DMS 273 treated with DMSO at 0.1 percent for 48 hours (cell line): Measurements from ENCODE around the gene CCL3.
"Not testable (repeated sequence)": the region's sequence is repeated elsewhere in the genome, so short reads cannot be mapped to it uniquely, and the experiment has no call there.

ENCODE experiments used
- DNase-seq: peaks from one replicate; lab custom pipeline; 2025; lab: John Stamatoyannopoulos, UW

The CCL3 gene

DNA sequence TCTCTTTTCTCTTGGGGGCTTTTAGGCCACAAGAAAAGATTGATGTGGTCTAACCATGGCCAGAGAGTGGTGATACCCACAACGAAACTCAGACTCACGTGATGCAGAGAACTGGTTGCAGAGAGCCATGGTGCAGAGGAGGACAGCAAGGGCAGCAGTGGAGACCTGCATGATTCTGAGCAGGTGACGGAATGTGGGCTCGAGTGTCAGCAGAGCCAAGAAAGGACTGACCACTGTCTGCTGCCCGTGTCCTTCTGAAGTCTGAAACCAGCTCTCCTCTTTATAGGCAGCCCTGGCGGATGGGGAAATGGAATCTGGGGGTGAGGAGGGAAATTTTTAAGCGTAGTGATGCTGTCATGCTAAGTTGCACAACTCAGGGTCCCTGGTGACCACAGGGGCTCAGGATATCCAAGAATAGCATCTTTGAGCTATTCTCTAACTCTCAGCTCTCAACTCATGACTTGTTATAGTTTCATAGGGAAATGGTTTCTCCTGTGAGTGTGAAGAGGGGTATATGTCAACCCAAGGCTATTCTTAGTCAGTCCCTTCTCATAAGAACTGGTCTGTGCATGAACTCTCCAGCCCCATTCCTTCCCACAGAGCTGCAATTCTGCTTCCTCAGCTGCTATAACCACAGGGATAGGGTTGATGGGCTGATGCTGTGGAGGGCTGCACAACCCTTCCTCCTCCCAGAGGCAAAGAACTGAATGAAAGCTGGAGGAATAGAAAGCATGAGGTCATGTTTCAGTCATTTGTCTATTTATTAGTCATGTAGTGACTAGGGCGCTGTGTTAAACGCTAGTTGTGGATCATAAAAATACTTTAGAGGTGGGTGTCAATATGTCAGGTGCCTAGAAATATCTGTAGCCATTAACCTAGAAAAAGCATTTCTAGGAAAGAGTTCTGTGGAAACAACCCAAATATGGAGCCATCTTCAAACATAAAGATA lies at the start of gene CCL3:
Gene CCL3 (minus strand): TSS at position 256 of the 949 bp plus-strand sequence. CDS start 85 bp downstream, at position 171.
- DNase-seq: no peak

DNA sequence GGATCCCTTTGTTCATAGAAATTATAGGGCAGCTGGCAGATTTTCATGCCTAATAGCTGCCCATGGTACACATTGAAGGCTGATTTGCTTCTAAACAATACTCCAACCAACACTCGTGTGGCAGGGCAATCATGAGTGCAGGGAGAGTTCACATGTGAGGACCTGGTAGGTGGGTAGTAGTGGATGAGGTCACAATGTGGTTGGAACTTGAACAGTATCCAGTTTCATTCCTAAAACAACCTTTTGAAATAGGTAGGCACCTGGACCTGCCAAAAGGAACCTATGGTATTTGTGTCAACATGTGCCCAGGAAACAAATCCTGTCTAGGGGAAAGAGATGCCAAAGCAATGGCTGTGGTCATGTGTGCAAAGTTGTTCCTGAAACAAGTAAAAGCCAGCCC lies 46.5 kb upstream of the CCL3 start:
- DNase-seq: no peak

DNA sequence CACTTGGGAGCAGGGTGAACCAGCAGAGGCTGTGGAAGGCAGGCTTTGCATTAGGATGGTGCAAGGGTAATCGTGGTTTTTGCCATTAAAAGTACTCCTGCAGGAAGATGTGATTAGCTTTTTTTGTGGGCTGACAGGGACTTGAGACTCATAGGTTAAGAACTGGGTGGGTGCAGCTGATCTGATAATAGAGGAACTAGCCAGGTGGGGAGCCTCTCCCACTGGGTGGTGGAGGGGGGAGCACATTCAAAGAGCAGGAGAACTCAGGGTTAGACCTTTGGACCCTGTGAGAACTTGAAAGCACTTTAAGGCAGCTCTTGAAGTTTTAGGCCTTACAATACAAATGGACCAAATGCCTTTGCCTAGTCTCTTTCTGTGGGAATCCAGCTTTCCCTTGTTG lies 46.1 kb upstream of the CCL3 start:
- no peak for DNase-seq

DNA sequence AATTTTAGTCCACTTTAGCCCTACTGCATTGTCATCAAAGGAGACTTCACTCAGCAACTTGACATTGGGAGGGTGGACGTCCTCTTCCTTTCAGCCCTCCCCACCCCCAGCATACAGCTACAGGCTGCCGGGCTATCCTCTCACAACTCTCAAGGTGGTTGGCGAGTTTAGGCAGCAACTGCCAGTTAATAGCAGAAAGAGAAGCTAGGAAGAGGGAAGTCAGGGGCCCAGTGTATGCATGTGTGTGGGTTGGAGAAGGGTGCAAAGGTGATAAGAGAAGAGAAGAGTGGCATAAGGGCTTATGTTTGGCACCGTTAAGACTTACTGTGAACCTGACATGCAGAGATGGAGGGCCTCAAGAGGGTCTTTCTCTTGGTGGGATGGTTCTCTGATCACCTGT lies 45.5 kb upstream of the CCL3 start:
- no peak for DNase-seq

DNA sequence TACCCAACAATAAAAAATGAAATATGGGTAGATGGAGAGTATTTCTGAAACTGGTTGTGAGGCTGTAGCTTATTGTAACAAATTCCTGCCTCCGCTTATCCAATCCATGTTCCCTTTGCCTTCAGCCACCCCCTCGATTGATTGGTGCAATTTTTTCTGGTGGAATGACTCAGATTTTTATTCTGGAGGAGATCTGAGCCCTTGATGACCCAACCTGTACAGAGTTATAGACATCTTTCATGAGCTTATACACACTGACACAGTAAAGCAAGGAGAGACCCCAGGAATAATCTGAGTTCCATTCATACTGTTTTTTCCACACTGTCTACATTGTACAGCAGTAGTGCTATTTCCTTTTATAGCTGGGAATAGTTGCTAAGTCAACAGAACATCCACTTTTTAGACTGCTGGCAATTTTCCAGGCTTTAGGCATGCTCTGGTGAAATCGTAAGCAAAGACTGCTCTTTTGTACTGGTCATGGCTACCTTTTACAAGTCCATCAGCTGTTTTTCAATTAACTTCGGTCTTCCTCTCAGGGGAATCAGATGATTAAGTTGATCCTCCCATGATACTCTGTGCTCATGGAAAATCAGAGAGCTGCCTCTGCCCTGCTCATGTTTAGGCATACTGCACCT lies 43.8 kb upstream of the CCL3 start:
- DNase-seq: no peak

DNA sequence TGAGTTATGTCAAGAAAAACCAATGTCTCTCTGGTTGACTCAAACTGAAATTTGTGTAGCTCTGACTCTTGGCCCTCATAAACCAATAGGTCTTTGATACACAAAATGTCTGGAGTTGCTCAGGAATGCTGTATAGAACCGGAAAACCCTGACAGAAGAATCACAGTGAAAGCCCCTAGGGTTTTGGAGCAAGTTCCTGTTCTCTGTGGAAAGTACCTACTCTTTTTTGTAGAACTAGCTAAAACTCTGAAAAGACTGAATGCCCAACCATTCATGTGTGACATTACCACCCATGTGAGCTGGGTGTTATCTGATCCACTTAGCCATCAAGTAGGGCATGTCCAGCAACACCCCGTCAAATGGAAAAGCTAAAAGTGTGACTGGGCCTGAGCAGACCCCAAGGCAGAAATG lies 42.5 kb upstream of the CCL3 start:
- DNase-seq: no peak

DNA sequence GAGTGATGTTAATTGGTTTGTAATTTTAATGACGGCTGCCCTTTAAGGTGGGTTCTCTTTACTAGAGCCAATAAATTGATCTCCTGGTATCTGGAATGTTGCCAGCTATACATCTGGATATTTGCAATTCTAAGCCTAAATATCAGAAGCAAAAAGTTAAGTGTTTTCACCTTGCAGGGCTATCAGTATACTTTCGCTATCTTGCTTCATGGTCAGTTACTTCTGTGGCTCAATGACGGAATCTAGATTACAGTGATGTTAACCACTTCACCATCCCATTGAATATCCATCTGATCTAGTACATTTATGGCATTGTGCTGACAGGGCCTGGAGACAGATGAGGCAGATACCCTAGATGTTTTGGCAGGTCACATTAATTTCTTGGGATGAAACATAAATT lies 42.0 kb upstream of the CCL3 start:
- no peak for DNase-seq

DNA sequence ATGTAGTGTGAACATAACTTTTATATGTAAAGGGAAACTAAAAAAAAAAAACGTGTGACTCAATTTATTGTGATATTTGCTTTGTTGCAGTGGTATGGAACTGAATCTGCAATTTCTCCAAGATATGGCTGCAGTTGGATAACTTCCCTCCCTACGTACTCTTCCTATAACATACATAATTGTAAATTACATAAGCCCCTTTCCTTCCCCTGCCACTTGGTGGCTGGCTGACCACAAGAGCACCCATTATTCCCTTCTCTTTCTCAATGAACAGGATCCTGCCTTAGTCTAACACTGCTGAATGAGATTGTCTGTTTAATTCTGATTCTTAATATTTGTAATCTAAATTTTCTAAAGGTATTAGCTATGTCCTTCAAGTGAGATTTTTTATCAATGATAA lies 41.5 kb upstream of the CCL3 start:
- no peak for DNase-seq

DNA sequence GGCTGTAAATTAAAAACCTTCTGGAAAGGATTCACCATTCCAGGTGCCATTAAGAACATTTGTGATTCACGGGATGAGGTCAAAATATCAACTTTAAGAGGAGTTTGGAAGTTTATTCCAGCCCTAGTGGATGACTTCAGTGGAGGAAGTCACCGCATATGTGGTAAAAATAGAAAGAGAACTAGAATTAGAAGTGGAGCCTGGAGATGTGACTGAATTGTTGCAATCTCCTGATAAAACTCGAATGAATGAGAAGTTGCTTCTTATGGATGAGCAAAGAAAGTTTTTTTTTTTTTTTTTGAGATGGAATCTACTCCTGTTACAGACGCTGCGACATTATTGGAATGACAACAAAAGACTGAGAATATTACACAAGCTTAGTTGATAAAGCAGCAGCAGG lies 40.4 kb upstream of the CCL3 start:
- DNase-seq: no peak

DNA sequence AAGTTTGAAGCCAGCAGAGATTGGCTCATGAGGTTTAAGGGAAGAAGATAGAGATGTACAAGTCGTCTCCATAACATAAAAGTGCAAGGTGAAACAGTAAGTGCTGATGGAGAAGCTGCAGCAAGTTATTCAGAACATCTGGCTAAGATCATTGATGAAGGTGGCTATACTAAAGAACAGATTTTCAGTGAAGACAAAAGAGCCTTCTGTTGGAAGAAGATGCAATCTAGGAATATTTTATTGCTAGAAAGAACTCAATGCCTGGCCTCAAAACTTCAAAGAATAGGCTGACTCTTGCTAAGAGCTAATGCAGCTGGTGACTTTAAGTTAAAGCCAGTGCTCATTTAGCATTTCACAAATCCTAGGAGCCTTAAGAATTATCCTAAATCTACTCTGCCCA lies 39.7 kb upstream of the CCL3 start:
- no peak for DNase-seq

DNA sequence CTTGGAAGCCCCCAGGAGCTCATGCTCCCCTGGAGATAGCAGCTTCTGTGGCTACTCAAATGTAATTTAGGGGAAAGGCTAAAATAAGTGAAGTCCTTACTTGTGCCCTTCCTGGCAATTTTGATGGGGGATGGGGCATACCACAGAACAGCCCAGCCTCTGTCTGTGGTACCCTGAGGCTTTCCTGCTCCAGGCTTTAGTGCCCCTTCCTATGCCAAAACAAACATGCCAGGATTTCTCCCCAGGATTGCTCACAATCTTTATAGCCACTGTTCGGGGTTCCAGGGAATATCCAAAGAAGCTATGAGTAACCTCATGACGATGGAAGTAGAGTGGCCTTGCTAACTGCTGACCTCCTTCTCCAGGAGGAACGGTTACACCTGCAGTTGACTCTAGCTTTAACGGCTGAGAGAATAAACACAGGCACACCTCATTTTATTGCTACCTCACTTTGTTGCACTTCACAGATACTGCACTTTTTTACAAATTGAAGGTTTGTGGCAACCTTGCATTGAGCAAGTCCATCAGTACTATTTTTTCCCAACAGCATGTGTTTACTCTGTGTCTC lies 38.6 kb upstream of the CCL3 start:
- DNase-seq: no peak

DNA sequence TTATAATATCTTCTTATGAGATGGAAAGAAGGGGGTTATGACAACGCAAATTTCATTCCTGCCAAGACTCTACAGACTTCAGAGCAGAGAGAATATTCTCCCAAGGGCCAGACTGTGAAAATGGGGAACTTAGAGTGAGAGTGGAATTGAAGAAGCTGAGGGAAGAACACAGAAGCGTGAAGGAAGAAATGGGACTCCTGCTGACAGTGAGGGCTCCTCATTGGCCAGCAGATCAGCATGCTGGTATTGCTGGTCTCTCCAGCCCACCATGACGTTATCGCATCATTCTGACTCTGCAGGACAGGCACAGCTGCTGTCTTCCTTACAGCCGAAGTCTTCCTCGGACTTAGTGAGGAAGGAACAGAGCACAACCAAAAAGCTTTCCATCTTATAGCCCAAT lies 38.0 kb upstream of the CCL3 start:
- no peak for DNase-seq

DNA sequence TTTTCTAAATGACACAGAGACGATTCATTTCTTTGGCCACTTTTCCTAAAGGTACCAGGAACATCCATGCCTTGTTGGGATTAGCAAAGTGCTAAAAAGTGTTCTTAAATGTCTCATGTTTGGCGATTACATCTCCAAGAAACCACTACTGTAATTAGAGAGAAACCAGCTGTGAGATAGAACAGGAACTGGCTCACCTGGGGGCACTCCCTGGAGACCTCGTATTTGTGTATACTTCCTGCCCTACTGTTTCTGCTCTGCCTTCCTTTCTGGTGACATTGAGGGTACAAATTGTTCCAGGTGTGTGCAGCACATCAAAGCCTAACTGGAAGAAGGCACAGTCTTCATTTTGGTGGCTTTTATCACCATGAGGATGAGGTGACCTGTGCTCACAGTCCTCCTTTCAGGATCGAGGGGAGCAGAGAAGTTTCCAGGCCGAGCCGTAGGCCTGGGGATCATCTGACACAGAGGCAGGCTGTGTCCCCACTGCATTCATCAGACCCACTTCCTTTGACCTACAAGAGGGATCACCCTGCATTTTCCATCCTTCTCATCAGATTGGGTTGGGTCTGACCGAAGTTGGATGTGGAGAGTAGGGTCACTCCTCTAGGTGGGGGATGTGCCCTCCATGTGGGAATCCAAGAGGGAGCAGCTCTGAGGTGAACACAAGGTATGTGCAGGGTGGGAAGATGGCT lies 37.4 kb upstream of the CCL3 start:
- no peak for DNase-seq

DNA sequence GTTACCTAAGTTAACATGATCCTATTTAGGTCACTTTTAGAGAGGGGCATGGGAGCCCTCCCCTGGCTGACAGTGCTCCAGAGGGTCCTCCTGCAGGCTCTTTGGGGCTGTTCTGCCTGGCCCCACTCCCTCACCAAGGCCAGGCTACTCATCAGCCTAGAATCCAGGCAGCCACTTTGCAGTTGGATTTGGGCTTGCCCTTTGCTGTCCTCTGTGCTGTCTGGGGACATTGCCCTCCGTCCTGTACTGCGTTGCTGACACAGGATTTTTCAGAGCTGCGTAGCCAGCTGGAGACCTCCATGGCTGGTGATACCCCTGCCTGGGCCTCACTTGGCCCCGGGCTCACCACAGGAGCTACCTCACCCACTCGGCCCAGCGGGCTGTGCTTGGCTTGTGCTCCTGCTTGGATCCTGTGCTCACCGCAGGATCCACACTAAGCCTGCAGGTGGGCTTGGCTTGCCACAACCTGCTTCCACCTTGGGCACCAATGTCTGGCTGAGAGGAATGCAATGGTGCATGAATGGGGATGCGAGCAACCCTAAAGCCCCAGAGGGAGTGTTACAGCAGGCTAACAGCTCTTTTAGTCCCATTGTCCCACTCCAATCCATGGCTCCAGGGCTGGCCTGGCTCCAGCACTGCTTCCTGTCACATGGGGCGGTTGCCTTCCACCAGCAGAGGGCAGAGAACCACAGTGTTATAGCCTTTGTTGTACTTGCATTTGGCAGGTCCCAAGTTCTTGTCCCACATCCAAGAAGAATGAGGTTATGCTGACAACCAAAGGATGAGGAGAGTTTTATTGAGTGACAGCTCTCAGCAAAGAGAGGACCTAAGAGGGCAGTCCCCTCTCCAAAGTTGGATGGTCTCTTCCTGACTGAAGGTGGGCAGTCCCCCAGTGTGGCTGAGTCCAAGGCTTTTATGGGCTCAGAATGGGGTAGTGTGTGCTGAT lies 35.2 kb upstream of the CCL3 start:
- no peak for DNase-seq

DNA sequence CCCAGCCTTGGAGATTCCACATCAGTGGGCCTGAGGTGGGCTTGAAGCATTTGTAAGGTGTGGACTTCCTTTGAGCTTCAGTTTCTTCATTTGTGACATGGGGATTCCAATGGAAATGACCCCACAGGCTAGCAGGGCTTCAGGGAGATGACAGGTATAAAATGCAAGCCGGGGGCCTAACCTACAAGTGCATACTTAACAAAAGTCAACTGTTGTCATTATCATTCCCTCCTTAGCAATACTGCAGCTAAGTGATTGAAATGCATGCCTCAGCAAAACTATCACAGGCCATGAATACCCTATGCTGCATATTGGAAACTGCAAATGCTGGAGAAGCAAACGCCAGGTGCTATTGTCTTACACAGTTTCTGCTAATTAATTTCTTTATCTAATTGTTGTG lies 33.5 kb upstream of the CCL3 start:
- DNase-seq: no peak

DNA sequence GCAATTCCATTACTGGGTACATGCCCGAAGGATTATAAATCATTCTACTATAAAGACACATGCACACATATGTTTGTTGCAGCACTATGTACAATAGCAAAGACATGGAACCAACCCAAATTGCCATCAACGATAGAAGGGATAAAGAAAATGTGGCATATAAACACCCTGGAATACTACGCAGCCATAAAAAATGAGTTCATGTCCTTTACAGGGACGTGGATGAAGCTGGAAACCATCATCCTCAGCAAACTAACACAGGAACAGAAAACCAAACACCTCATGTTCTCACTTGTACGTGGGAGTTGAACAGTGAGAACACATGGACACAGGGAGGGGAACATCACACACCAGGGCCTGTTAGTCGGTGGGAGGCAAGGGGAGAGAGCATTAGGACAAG lies 31.2 kb upstream of the CCL3 start:
- not testable (repeated sequence) for DNase-seq

DNA sequence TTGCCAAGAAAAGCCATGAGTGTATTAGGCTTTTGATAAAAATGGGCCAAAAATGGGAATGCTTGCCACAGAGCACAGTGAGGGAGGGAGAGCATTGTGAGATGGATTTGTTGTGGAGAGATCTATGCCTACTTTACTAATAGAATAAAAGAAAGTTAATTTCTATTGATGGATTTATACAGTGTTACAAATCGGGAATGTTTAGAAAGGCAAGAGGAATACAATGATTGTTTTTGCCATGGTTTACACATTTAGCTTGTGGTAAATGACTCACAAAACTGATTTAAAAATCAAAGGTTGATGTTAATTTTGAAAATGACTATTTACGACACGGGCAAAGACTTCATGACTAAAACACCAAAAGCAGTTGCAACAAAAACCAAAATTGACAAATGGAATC lies 30.3 kb upstream of the CCL3 start:
- DNase-seq: no peak

DNA sequence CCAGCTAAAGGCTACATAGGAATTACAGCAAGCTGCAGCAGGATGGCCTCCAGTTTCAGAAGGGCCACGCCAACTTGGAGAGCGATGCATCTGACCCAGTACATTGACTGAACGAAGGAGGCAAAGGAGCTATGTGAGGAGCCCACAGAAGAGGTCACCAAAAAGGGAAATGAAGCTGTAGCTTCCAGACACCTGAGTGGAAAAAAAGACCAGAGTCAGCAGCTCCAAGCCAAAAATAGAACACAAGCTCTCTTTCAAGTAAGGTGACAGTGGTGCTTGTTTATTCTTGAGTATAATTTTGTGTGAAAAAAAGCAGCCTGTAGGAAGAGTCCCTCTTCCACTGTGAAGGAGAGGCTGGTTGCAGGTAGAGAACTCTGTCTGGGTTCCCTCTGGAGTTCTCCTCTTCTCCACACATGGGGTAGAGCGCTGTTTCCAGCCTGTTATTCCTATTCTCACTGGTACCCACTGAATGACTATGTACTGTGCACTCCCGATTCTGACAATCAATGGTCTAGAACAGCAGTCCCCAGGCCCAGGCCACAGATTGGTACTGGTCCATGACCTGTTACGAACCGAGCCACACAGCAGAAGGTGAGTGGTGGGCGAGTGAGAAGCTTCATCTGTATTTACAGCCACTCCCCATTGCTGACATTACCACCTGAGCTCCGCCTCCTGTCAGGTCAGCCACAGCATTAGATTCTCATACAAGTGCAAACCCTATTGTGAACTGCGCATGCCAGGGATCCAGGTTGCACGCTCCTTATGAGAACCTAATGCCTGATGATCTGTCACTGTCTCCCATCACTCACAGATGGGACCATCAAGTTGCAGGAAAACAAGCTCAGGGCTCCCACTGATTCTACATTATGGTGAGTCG lies 28.8 kb upstream of the CCL3 start:
- no peak for DNase-seq

DNA sequence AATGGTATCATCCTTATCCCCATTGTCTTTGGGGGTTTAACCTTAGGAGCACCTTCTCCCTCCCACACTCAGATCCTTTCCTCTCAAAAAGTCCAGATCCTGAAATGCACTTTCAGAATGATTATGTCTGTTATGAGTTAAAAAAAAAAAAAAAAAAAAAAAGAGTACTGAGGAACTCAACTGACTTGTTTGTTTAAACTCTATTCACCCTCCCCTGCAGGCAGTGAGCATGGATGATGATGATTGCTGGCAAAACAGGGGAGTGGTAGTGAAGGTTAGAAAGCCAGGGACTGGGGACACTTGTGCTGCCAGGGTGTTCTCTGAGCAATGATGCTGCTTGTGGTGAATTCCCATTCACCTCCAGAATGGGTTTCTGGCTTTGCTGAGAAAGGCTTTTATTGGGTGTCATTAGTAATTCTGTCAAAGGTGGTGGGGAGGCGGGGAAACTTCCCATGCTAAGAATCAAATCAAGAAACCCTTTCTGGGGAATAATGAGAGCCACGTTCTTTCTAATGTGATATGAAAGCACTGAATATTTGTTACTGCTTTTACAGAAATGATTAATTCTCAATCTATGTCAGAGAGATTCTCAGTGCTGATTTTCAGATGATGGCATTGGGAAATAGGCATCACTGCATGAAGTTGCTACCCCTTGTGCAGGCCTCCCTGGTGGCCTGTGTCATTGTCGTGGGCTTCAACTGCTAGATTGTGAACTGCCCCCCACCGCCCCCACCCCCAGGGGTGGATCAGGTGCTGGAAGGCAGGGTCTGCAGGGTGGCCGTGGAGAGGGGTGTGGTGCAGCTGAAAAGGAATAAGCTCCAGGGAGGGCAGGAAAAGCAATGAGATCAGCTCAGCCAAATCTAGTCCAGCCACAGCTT lies 27.8 kb upstream of the CCL3 start:
- no peak for DNase-seq

DNA sequence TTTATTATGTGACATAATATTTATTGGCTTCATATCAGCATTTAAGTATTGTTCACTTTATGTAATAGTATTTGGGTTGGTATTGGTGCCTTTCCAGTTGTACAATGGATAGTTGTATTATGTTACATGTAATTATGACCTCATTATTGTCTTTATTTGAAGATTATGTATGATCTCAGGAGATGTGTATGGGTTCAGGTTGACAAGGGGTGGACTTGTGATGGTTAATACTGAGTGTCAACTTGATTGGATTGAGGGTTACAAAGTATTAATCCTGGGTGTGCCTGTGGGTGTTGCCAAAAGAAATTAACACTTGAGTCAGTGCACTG lies 25.7 kb upstream of the CCL3 start:
- not testable (repeated sequence) for DNase-seq
